ENCODE data around the gene CCZ1. TPM values are rescaled to one million over a fixed set of nuclear protein-coding genes. Genes with fewer than 3 reads are reported as not detected.
"Not testable (repeated sequence)": the region's sequence is repeated elsewhere in the genome, so short reads cannot be mapped to it uniquely, and the experiment has no call there.

The CCZ1 gene
- polyA plus RNA-seq, 1 of the 3 experiments (the other 2 are of a cell fraction), result 69.8 TPM

DNA sequence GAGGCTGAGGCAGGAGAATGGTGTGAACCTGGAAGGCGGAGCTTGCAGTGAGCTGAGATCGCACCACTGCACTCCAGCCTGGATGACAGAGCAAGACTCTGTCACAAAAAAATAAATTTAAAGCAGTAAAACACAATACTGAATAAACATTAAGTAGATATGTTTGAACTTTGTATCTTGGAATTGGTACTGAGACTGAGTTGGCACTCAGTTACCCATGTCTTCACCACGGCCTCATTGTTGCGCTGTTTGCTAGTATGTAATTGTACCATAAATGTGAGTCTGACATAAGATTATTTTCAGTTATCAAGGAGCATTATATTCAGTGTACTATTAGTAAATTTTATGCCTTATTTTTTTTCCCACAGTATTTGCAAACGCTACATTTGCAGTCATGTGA lies 6.2 kb downstream of the CCZ1 start:
- H3K4me1 ChIP-seq (ENCODE audit: control insufficient read depth in 1 of 2, insufficient read depth in 2 of 2, low read depth in 1 of 2, low read length in 1 of 2); H3K27ac ChIP-seq (ENCODE audit: low read depth in 2 of 2, low read length in 1 of 2); DNase-seq; H3K9ac ChIP-seq; H3K79me2 ChIP-seq (ENCODE audit: insufficient read depth); H4K20me1 ChIP-seq (ENCODE audit: insufficient read depth); H3F3A ChIP-seq (replicated peaks; ENCODE audit: insufficient read depth); H2AFZ ChIP-seq (ENCODE audit: low read depth); POLR2A ChIA-PET; CTCF ChIA-PET; H3K9me2 ChIP-seq; H3K27me3 ChIP-seq (ENCODE audit: insufficient read depth); H3K9me3 ChIP-seq; H3K4me2 ChIP-seq; H3K4me3 ChIP-seq (ENCODE audit: low read depth in 2 of 2, low read length in 1 of 2): not testable (repeated sequence)
- H3K36me3 ChIP-seq (replicated peaks in 1 of 2; ENCODE audit: control insufficient read depth in 1 of 2, insufficient read depth in 2 of 2, low read length in 1 of 2), result peaks cover 9 to 26% of the 10 kb centered on the region in 2 experiments
- 95% methylated on average over 5 of the region's 5 CpGs for WGBS (ENCODE audit: low lambda C conversion rate)

DNA sequence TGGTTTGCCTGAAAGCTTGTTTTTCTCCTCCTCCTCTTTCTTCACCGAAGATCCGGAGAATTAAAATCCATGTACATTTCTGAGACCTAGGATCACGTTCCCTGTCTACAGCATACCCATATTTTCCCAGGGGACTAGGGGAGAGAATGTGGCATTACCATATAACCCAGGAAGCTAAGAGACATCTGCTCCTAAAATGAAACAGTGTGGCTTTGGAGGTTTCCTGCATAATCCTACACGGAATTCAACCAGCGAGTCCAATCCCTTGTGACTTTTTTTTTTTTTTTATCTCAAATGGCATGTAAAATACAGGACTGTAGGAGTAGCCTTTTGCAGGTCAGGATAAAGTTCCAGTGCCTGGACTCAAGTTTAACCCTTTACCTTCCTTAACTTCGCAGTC lies 10.3 kb downstream of the CCZ1 start:
- CTCF ChIA-PET; H3K9me2 ChIP-seq; H3K27ac ChIP-seq (ENCODE audit: low read depth in 2 of 2, low read length in 1 of 2); H3K4me1 ChIP-seq (ENCODE audit: control insufficient read depth in 1 of 2, insufficient read depth in 2 of 2, low read depth in 1 of 2, low read length in 1 of 2); H2AFZ ChIP-seq (ENCODE audit: low read depth); DNase-seq; H3K9ac ChIP-seq; H4K20me1 ChIP-seq (ENCODE audit: insufficient read depth); H3K79me2 ChIP-seq (ENCODE audit: insufficient read depth); H3K27me3 ChIP-seq (ENCODE audit: insufficient read depth); POLR2A ChIA-PET; H3F3A ChIP-seq (replicated peaks; ENCODE audit: insufficient read depth); H3K4me3 ChIP-seq (ENCODE audit: low read depth in 2 of 2, low read length in 1 of 2); H3K4me2 ChIP-seq; H3K9me3 ChIP-seq: not testable (repeated sequence)
- H3K36me3 ChIP-seq (replicated peaks in 1 of 2; ENCODE audit: control insufficient read depth in 1 of 2, insufficient read depth in 2 of 2, low read length in 1 of 2), result peaks cover 12 to 24% of the 10 kb centered on the region in 2 experiments
- 95% methylated on average over 6 of the region's 6 CpGs for WGBS (ENCODE audit: low lambda C conversion rate)

DNA sequence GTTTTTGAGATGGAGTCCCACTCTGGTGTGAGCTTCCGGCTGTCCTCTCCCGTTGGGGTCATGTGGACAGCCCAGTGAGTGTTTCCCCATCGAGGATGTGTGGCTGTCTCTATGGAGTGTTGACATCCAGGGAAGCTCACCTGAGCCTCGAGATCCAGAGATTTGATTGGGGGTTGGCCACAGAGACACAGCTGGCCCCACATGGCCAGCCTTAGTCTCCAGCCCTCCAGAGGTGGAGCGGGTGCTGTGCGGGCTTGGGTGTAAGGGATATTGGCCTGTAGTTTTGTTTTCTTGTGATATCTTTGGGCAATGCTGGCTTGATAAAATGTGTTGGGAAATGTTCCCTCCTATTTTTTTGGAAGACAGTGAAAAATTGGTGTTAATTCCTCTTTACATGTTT lies 18.0 kb downstream of the CCZ1 start:
- H4K20me1 ChIP-seq (ENCODE audit: insufficient read depth); H3K79me2 ChIP-seq (ENCODE audit: insufficient read depth); H3K9me2 ChIP-seq; H3K9ac ChIP-seq; H3K4me1 ChIP-seq (ENCODE audit: control insufficient read depth in 1 of 2, insufficient read depth in 2 of 2, low read depth in 1 of 2, low read length in 1 of 2); CTCF ChIA-PET; H2AFZ ChIP-seq (ENCODE audit: low read depth); H3K9me3 ChIP-seq; POLR2A ChIA-PET; H3K4me3 ChIP-seq (ENCODE audit: low read depth in 2 of 2, low read length in 1 of 2); H3K4me2 ChIP-seq; H3K27ac ChIP-seq (ENCODE audit: low read depth in 2 of 2, low read length in 1 of 2); H3K36me3 ChIP-seq (replicated peaks in 1 of 2; ENCODE audit: control insufficient read depth in 1 of 2, insufficient read depth in 2 of 2, low read length in 1 of 2); H3K27me3 ChIP-seq (ENCODE audit: insufficient read depth); DNase-seq; H3F3A ChIP-seq (replicated peaks; ENCODE audit: insufficient read depth): not testable (repeated sequence)
- 93% methylated on average over 4 of the region's 6 CpGs for WGBS (ENCODE audit: low lambda C conversion rate)

DNA sequence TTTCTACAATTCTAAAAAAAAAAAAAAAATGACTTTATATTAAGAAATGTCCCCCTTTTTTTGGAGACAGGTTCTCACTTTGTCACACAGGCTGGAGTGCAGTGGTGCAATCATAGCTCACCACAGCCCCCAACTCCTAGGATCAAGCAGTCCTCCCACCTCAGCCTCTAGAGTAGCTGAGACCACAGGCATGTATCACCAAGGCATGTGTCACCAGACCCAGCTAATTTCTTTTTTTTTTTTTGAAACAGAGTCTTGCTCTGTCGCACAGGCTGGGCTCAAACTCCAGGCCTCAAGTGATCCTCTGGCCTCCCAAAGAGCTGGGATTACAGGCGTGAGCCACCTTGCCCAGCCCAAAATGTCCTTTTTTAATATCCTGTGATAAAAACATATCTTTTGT lies 25.6 kb downstream of the CCZ1 start:
- WGBS (ENCODE audit: low lambda C conversion rate), result no CpG with 5 or more reads among the region's 2 CpGs
- H3K9me3 ChIP-seq; H3K79me2 ChIP-seq (ENCODE audit: insufficient read depth); H3K4me1 ChIP-seq (ENCODE audit: control insufficient read depth in 1 of 2, insufficient read depth in 2 of 2, low read depth in 1 of 2, low read length in 1 of 2); H3K27ac ChIP-seq (ENCODE audit: low read depth in 2 of 2, low read length in 1 of 2); H3K9me2 ChIP-seq; POLR2A ChIA-PET; H4K20me1 ChIP-seq (ENCODE audit: insufficient read depth); H3K4me2 ChIP-seq; CTCF ChIA-PET; H3K36me3 ChIP-seq (replicated peaks in 1 of 2; ENCODE audit: control insufficient read depth in 1 of 2, insufficient read depth in 2 of 2, low read length in 1 of 2); DNase-seq; H3K27me3 ChIP-seq (ENCODE audit: insufficient read depth); H3K9ac ChIP-seq; H2AFZ ChIP-seq (ENCODE audit: low read depth); H3F3A ChIP-seq (replicated peaks; ENCODE audit: insufficient read depth); H3K4me3 ChIP-seq (ENCODE audit: low read depth in 2 of 2, low read length in 1 of 2): not testable (repeated sequence)

DNA sequence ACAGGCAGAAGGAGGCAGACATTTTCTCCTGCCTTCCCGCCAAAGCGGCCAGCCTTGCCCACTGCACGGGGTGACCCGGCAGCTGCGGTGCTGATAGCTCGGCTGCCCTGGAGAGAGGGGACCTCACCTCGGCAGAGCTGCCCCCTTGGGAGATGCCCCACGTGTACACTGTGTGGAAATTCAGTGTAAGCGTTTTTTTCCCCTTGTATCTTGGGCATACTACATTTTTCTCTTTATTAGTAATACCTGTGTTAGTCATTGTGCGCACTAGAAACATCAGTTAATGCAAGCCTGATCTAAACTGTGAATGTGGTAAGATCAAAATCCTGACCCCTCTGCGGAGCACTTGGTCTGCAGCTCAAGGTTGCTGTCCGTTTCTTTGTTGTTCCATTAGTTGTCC lies 26.1 kb downstream of the CCZ1 start:
- DNase-seq; H3K36me3 ChIP-seq (replicated peaks in 1 of 2; ENCODE audit: control insufficient read depth in 1 of 2, insufficient read depth in 2 of 2, low read length in 1 of 2); H3K4me2 ChIP-seq; H3K9me3 ChIP-seq; H3K9me2 ChIP-seq; H2AFZ ChIP-seq (ENCODE audit: low read depth); H3K4me1 ChIP-seq (ENCODE audit: control insufficient read depth in 1 of 2, insufficient read depth in 2 of 2, low read depth in 1 of 2, low read length in 1 of 2); H3K9ac ChIP-seq; CTCF ChIA-PET; H3K79me2 ChIP-seq (ENCODE audit: insufficient read depth); H3F3A ChIP-seq (replicated peaks; ENCODE audit: insufficient read depth); H4K20me1 ChIP-seq (ENCODE audit: insufficient read depth); POLR2A ChIA-PET; H3K27ac ChIP-seq (ENCODE audit: low read depth in 2 of 2, low read length in 1 of 2); H3K27me3 ChIP-seq (ENCODE audit: insufficient read depth); H3K4me3 ChIP-seq (ENCODE audit: low read depth in 2 of 2, low read length in 1 of 2): not testable (repeated sequence)
- no CpG with 5 or more reads among the region's 12 CpGs for WGBS (ENCODE audit: low lambda C conversion rate)

DNA sequence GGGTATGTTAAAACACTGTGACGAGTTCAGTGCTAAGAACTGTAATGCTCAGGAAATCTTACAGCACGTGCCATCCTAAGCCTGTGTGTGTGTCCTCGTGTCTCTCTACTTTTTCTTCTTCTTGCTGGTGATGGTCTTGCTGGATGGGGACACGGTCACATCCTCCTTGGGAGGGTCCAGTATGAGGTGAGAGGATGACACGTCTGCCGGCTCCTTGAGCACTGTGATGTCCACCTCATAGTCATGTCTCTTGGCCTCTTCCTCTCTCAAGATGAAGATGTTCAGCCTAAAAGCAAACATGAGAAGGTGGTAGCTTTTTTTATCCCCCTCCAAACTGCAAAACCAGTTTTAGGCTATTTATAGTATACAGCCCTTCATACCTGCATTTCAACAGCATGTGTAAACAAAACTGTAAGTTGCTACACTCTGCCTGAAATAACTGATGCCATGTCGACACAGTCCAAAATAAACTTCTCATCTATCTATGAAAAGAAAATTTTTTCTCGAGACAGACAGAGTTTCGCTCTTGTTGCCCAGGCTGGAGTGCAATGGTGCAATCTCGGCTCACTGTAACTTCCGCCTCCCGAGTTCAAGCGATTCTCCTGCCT lies 27.8 kb downstream of the CCZ1 start:
- H3K9me3 ChIP-seq; H3F3A ChIP-seq (replicated peaks; ENCODE audit: insufficient read depth); POLR2A ChIA-PET; H3K4me1 ChIP-seq (ENCODE audit: control insufficient read depth in 1 of 2, insufficient read depth in 2 of 2, low read depth in 1 of 2, low read length in 1 of 2); DNase-seq; CTCF ChIA-PET; H3K4me3 ChIP-seq (ENCODE audit: low read depth in 2 of 2, low read length in 1 of 2); H3K9me2 ChIP-seq; H2AFZ ChIP-seq (ENCODE audit: low read depth); H3K4me2 ChIP-seq; H4K20me1 ChIP-seq (ENCODE audit: insufficient read depth); H3K9ac ChIP-seq; H3K27ac ChIP-seq (ENCODE audit: low read depth in 2 of 2, low read length in 1 of 2); H3K27me3 ChIP-seq (ENCODE audit: insufficient read depth); H3K79me2 ChIP-seq (ENCODE audit: insufficient read depth); H3K36me3 ChIP-seq (replicated peaks in 1 of 2; ENCODE audit: control insufficient read depth in 1 of 2, insufficient read depth in 2 of 2, low read length in 1 of 2): not testable (repeated sequence)
- WGBS (ENCODE audit: low lambda C conversion rate), result no CpG with 5 or more reads among the region's 13 CpGs

DNA sequence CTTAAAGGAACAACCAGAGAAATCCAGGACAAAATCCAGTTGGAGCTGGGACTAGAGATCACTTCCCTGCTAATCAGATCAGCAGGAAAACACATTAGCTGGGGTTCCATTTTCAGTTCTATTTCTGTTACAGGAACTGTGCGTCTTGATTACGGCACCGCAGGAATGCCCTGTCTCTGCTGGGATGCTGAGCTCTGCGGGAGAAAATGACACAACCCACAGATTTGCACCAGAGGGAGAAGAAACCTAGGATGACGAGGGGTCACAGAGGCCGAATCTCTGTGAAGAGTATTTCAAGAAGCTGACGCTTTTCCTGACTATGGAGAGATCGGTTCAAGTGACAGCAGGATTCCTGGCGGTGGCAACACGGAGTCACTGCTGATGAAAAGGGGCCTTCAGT lies 31.8 kb downstream of the CCZ1 start:
- H3K36me3 ChIP-seq (replicated peaks in 1 of 2; ENCODE audit: control insufficient read depth in 1 of 2, insufficient read depth in 2 of 2, low read length in 1 of 2); H3F3A ChIP-seq (replicated peaks; ENCODE audit: insufficient read depth); DNase-seq; H4K20me1 ChIP-seq (ENCODE audit: insufficient read depth); H3K27ac ChIP-seq (ENCODE audit: low read depth in 2 of 2, low read length in 1 of 2); H3K27me3 ChIP-seq (ENCODE audit: insufficient read depth); H3K79me2 ChIP-seq (ENCODE audit: insufficient read depth); POLR2A ChIA-PET; H3K4me2 ChIP-seq; H2AFZ ChIP-seq (ENCODE audit: low read depth); CTCF ChIA-PET; H3K9me3 ChIP-seq; H3K9me2 ChIP-seq; H3K9ac ChIP-seq; H3K4me3 ChIP-seq (ENCODE audit: low read depth in 2 of 2, low read length in 1 of 2); H3K4me1 ChIP-seq (ENCODE audit: control insufficient read depth in 1 of 2, insufficient read depth in 2 of 2, low read depth in 1 of 2, low read length in 1 of 2): not testable (repeated sequence)
- no CpG with 5 or more reads among the region's 10 CpGs for WGBS (ENCODE audit: low lambda C conversion rate)
